GM12873 (cell line): ENCODE data around the gene FAM210B.

Source experiments
- CTCF ChIP-seq: IDR thresholded peaks from 2 replicates; pipeline ENCODE4 v1.5.1; 2012; ENCODE audit warnings: low read depth, mild to moderate bottlenecking, moderate library complexity, low read length, control low read depth; ENCODE audit not compliant: insufficient read depth; ENCODE audit errors: missing control alignments

FAM210B gene

DNA sequence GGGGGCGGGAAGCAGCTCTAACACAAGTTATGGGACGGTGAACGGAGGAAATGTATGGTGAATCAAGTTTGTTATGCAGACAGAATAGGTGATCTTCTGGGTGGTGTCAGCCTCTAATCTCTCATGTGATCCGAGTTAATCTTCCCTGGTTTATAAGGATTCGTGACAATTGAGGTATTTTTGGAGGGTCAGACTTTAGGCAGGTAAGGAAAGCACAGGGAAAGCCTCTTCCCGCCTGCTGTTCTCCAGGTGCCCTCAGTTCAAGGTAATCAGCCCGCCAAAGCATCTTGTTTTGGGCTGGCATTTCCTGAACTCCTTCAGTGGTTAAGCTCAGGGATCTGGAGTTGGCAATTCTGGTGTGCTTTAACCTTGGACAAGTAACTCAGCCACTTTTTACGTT lies 34.9 kb downstream of the FAM210B start:
- no peak for TF ChIP-seq CTCF

GRCh38 chr20:56395166-56395565 lies 36.4 kb downstream of the FAM210B start:
- TF ChIP-seq CTCF: no peak

GRCh38 chr20:56400001-56400640 lies 41.3 kb downstream of the FAM210B start:
- TF ChIP-seq CTCF: peak; percentile 86

DNA sequence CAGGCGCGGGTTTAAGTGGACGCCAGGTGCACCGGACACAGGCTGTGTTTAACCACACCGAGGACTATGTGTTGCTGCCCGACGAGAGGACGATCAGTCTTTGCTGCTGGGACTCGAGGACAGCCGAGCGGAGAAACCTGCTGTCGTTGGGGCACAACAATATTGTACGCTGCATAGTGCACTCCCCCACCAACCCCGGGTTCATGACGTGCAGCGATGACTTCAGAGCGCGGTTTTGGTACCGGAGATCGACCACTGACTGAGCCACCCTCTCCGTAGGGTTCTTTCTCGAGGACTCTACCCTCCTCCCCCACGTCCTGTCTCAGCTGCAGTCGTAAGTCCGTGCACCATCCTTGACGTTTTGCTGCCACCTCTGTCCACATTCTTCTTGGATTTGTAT lies 44.7 kb downstream of the FAM210B start:
- no peak for TF ChIP-seq CTCF

DNA sequence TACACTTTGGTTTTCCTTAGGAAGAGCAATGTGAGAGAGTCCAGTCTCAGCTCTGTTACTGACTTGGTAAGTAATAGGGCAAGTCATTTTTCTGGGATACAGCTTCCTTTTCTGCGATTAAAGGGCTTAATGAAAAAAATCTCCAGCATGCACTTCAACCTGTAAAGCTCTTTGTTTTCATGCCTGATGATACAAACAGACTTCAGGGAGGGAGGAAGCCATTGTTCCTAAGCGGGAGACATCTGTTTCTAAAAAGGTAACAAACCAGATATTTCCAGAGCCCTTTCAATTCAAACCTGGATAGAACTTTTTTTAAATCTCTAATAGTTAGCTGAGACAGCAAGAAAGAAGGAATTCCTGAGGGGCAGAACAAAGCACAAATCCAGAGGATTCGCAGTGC lies 48.1 kb downstream of the FAM210B start:
- no peak for TF ChIP-seq CTCF

DNA sequence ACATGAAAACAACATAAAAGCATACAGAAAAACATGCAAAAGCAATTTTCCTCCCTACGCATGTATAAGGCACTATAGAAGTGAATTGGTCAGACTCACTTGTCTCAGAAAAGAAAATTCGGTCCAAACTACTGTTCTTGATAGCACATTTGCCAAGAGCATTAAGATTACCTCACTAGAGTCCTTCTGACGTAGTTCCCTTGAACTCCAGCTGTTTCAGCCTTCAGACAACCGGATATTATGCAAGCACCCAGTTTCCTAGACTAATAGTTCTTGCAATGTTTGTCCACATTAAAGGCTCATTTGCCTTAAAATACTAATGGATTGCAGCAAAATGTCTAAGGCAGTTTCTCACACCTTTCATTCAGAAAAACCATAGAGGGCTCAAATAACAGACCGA lies 50.7 kb downstream of the FAM210B start:
- TF ChIP-seq CTCF: no peak

DNA sequence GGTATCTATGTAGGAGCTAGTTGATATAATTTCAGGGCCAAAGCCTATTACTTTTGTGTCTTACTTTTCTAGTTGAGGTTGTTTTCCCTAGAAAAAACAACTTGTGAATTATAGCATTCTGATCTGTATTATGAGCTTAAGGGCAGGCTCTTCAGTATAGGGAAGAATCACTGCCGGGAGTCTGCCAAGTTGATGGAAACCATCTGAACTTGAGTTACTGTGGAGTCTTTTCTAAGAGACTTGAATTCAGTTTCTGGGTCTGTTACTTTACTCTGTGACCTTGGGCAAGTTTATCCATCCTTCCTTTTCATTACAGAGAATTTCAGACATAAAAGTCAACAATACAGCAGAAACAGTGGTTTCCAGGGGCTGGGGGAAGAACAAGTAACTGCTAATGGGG lies 51.2 kb downstream of the FAM210B start:
- TF ChIP-seq CTCF: no peak
